Smooth muscle cell (in vitro differentiated cells): Measurements from ENCODE around the gene PDE10A. TPM values are rescaled to one million over a fixed set of nuclear protein-coding genes. Genes with fewer than 3 reads are reported as not detected.
A peak's percentile ranks its signal among the peaks of the same experiment; 100 is the strongest.

Experiments used
- DNase-seq: peaks from one replicate; lab custom pipeline; 2025; ENCODE audit not compliant: unreplicated experiment; lab: John Stamatoyannopoulos, UW
- H2AFZ ChIP-seq: fragments of 200-600 bp; sonication (generic); 2 replicates; pipeline ENCODE4 v1.6.0; 2016; ENCODE audit warnings: antibody characterized with exemption, low read depth, mild to moderate bottlenecking
- H3F3A ChIP-seq: fragments of 200-600 bp; sonication (generic); 2 replicates; pipeline ENCODE4 v1.6.0; 2017; ENCODE audit warnings: antibody characterized with exemption, low read depth
- H3K27ac ChIP-seq: fragments of 200-600 bp; sonication (generic); 2 replicates; pipeline ENCODE4 v1.5.1; 2016; ENCODE audit warnings: low read depth, mild to moderate bottlenecking
- H3K27me3 ChIP-seq: fragments of 200-600 bp; sonication (generic); 2 replicates; pipeline ENCODE4 v1.6.1; 2016; ENCODE audit warnings: low read depth, mild to moderate bottlenecking
- H3K36me3 ChIP-seq: fragments of 200-600 bp; sonication (generic); 2 replicates; pipeline ENCODE4 v1.5.1; 2016; ENCODE audit warnings: low read depth
- H3K4me1 ChIP-seq: fragments of 200-600 bp; sonication (generic); 2 replicates; pipeline ENCODE4 v1.5.1; 2016; ENCODE audit warnings: low read depth
- H3K4me2 ChIP-seq: fragments of 200-600 bp; sonication (generic); 2 replicates; pipeline ENCODE4 v1.6.0; 2016; ENCODE audit warnings: mild to moderate bottlenecking
- H3K4me3 ChIP-seq: fragments of 200-600 bp; sonication (generic); 2 replicates; pipeline ENCODE4 v1.5.1; 2016; ENCODE audit warnings: mild to moderate bottlenecking
- H3K79me2 ChIP-seq: fragments of 200-600 bp; sonication (generic); 2 replicates; pipeline ENCODE4 v1.6.0; 2016; ENCODE audit warnings: low read depth, mild to moderate bottlenecking
- H3K9ac ChIP-seq: fragments of 200-600 bp; sonication (generic); 2 replicates; pipeline ENCODE4 v1.6.0; 2016; ENCODE audit warnings: low read depth
- H3K9me3 ChIP-seq: fragments of 200-600 bp; sonication (generic); replicated peaks from 2 replicates; pipeline ENCODE4 v1.5.1; 2016; ENCODE audit warnings: low read depth
- H4K20me1 ChIP-seq: fragments of 200-600 bp; sonication (generic); 2 replicates; pipeline ENCODE4 v1.6.0; 2016; ENCODE audit warnings: low read depth
- WGBS: methylation state at CpG from one replicate; pipeline ENCODE4 v1.1.7; 2016; ENCODE audit warnings: low lambda C conversion rate; 5-methylcytosine and 5-hydroxymethylcytosine counted together
- polyA plus RNA-seq: library from polyadenylated mRNA; unstranded; fragments of >200 nt; fragmentation: Nextera tagmentation; extraction: Ambion mirVana; gene quantifications from 2 replicates; pipeline ENCODE4 v1.2.1, GENCODE V29; 2016
- total RNA-seq: library from RNA; depleted of rRNA; stranded (reverse); fragments of >200 nt; gene quantifications from 2 replicates; pipeline ENCODE4 v1.2.3, GENCODE V29; 2014
- TF ChIP-seq, protein P1 (sequence below): fragments of 200-600 bp; sonication (generic); IDR thresholded peaks from 2 replicates; pipeline ENCODE4 v1.5.1; 2017; ENCODE audit warnings: borderline replicate concordance, mild to moderate bottlenecking, antibody characterized with exemption; ENCODE audit not compliant: insufficient read depth, poor library complexity, severe bottlenecking

The PDE10A gene
- total and polyA plus RNA-seq, 2 experiments from 2014 or later: 2.0 to 5.6 TPM

GRCh38 chr6:165663377-165663735 lies 315 bp upstream of the PDE10A start:
- H3K27me3 ChIP-seq: peaks cover 91% of the 10 kb centered on the region
- no peak overlapping the region for H3K27ac ChIP-seq
- peak overlapping the region; percentile 60 for H3K4me3 ChIP-seq
- H2AFZ ChIP-seq: peak overlapping the region; percentile 76
- no peaks in the 10 kb centered on the region for H3K36me3 ChIP-seq
- H3K4me1 ChIP-seq: peaks cover 25% of the 10 kb centered on the region
- no peaks in the 10 kb centered on the region for H3F3A ChIP-seq
- no peaks in the 10 kb centered on the region for H3K9me3 ChIP-seq
- H3K79me2 ChIP-seq: no peaks in the 10 kb centered on the region
- TF ChIP-seq, protein P1, sequence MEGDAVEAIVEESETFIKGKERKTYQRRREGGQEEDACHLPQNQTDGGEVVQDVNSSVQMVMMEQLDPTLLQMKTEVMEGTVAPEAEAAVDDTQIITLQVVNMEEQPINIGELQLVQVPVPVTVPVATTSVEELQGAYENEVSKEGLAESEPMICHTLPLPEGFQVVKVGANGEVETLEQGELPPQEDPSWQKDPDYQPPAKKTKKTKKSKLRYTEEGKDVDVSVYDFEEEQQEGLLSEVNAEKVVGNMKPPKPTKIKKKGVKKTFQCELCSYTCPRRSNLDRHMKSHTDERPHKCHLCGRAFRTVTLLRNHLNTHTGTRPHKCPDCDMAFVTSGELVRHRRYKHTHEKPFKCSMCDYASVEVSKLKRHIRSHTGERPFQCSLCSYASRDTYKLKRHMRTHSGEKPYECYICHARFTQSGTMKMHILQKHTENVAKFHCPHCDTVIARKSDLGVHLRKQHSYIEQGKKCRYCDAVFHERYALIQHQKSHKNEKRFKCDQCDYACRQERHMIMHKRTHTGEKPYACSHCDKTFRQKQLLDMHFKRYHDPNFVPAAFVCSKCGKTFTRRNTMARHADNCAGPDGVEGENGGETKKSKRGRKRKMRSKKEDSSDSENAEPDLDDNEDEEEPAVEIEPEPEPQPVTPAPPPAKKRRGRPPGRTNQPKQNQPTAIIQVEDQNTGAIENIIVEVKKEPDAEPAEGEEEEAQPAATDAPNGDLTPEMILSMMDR: no peak
- no peak overlapping the region for H3K9ac ChIP-seq
- H4K20me1 ChIP-seq: peaks cover 13% of the 10 kb centered on the region
- H3K4me2 ChIP-seq: peak overlapping the region; percentile 97
- under 1% methylated on average over 22 of the region's 22 CpGs for WGBS
- DNase-seq: no peak

DNA sequence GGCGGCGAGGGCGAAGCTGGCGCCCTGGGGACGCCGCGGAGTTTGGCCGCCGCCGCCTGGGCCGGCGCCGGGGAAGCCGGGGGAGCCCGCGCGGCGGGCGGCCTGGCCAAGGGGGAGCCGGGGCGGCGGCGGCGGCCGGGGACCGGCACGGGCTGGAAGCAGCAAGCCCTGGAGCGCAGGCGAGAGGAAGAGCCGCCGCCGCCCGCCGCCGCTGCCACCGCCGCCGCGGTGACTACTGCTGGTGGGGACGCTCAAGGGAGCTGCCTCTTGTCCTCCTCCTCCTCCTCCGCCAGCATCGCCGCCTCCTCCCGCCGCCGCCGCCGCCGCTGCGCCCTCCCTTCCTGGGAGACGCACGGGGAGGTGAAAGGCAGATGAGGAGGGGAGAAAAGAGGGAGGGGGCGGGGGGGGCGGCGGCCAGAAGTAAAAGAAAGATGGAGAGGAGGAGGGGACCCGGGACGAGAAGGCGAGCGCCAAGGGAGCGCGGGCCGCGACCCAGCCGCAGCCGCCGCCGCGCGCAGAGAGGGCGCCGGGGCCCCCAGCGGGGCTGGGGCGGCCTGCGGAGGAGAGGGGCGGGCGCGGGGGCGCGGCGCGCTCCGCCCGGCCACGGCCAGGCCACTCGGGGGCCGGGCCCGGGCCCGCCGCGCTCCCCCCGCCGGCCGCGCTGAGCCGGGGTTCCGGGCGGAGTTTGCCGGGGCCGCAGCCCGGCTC lies 846 bp downstream of the PDE10A start:
- peaks cover 91% of the 10 kb centered on the region for H3K27me3 ChIP-seq
- peak overlapping the region; percentile 93 for H2AFZ ChIP-seq
- H3F3A ChIP-seq: no peaks in the 10 kb centered on the region
- WGBS: no CpG with 5 or more reads among the region's 100 CpGs
- peaks cover 13% of the 10 kb centered on the region for H4K20me1 ChIP-seq
- H3K36me3 ChIP-seq: no peaks in the 10 kb centered on the region
- H3K9me3 ChIP-seq: no peaks in the 10 kb centered on the region
- no peak overlapping the region for H3K9ac ChIP-seq
- H3K4me2 ChIP-seq: peak overlapping the region; percentile 99
- H3K27ac ChIP-seq: no peak overlapping the region
- peak overlapping the region; percentile 68 for H3K4me3 ChIP-seq
- no peak for DNase-seq
- H3K4me1 ChIP-seq: peaks cover 25% of the 10 kb centered on the region
- TF ChIP-seq, protein P1: no peak
- H3K79me2 ChIP-seq: no peaks in the 10 kb centered on the region

DNA sequence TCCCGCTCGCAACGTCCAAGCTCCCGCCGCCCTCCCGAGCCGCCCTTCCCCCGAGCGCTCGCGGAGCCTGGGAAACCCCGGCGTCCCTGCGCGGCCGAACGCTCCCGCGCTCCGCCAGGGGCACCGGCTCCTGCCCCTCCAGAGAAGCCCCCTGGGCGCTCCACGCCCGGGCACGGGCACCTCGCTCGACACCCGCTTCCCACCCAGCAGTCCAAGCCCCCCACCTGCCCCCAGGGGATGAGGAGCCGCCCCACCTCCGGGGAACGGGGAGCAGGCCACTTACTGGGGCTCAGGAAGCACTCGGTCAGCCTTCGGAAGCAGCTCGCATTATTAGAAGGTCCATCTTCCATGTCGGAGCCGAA lies 1.4 kb downstream of the PDE10A start:
- Histone ChIP-seq H3K36me3 (no peaks in the 10 kb centered on the region), H3K27ac (no peak overlapping the region), H2AFZ (peak overlapping the region; percentile 93), H3K9me3 (no peaks in the 10 kb centered on the region), H3K79me2 (no peaks in the 10 kb centered on the region), H3K4me3 (peak overlapping the region; percentile 68), H3K4me2 (peak overlapping the region; percentile 99), H3K9ac (no peak overlapping the region), H4K20me1 (peaks cover 18% of the 10 kb centered on the region), H3K4me1 (peaks cover 25% of the 10 kb centered on the region), H3K27me3 (peaks cover 91% of the 10 kb centered on the region), H3F3A (no peaks in the 10 kb centered on the region)
- DNase-seq: no peak
- TF ChIP-seq, protein P1: no peak
- WGBS: 1% methylated on average over 12 of the region's 36 CpGs
